SU-DHL-6 (cell line): ENCODE results near the gene C5AR1.

ENCODE experiments used
- EZH2phosphoT487 ChIP-seq: fragments of 200-600 bp; sonication (generic), shearing (Covaris generic); conservative IDR thresholded peaks from 2 replicates; pipeline ENCODE4 v1.6.1; 2018; ENCODE audit warnings: mild to moderate bottlenecking, antibody characterized with exemption, low read length, moderate library complexity, mixed read lengths
- TF ChIP-seq, protein P1 (sequence below): fragments of 200-600 bp; sonication (generic); IDR thresholded peaks from one replicate; pipeline ENCODE4 v1.5.1; 2017; ENCODE audit warnings: antibody characterized with exemption, mild to moderate bottlenecking, low read length, moderate library complexity; ENCODE audit not compliant: insufficient read depth, poor library complexity, severe bottlenecking

GRCh38 chr19:47283405-47284059 lies 26.1 kb upstream of the C5AR1 start:
- TF ChIP-seq, protein P1, sequence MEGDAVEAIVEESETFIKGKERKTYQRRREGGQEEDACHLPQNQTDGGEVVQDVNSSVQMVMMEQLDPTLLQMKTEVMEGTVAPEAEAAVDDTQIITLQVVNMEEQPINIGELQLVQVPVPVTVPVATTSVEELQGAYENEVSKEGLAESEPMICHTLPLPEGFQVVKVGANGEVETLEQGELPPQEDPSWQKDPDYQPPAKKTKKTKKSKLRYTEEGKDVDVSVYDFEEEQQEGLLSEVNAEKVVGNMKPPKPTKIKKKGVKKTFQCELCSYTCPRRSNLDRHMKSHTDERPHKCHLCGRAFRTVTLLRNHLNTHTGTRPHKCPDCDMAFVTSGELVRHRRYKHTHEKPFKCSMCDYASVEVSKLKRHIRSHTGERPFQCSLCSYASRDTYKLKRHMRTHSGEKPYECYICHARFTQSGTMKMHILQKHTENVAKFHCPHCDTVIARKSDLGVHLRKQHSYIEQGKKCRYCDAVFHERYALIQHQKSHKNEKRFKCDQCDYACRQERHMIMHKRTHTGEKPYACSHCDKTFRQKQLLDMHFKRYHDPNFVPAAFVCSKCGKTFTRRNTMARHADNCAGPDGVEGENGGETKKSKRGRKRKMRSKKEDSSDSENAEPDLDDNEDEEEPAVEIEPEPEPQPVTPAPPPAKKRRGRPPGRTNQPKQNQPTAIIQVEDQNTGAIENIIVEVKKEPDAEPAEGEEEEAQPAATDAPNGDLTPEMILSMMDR, result no peak
- TF ChIP-seq EZH2phosphoT487, result no peak
